Inferior parietal cortex (tissue), 1 donor: Measurements from ENCODE around the gene ATP6V0E1.
"Not testable (repeated sequence)": the region's sequence is repeated elsewhere in the genome, so short reads cannot be mapped to it uniquely, and the experiment has no call there.

Experiments
- DNase-seq: peaks from one replicate; pipeline ENCODE4 v3.0.0-alpha.2; 2016; ENCODE audit errors: extremely low spot score

ATP6V0E1 gene

GRCh38 chr5:173039188-173039587, 55.6 kb downstream of the ATP6V0E1 start:
- DNase-seq = no peak

- DNase-seq = no peak
Observed at GRCh38 chr5:173039964-173040363, 56.4 kb downstream of the ATP6V0E1 start.

GRCh38 chr5:173041881-173042762, 58.6 kb downstream of the ATP6V0E1 start:
- DNase-seq = no peak

- DNase-seq = no peak
Observed at GRCh38 chr5:173042763-173043107, 59.2 kb downstream of the ATP6V0E1 start.

- no peak for DNase-seq
Observed at GRCh38 chr5:173045474-173045873, 61.9 kb downstream of the ATP6V0E1 start.

GRCh38 chr5:173047096-173047837, 63.7 kb downstream of the ATP6V0E1 start:
- not testable (repeated sequence) for DNase-seq

DNA sequence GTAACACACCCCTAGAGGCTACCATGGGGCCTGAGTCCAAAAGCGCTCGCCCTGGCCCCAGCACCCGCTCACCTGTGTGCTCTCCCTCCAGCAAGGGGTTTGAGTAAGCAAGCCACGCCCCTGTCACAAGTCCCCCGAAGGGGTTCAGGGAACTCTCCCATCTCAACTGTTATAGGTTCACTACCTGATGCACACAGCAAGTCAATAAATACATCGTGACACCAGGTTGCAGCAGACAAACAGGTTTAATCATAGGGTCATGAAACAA, 64.2 kb downstream of the ATP6V0E1 start:
- no peak for DNase-seq

DNA sequence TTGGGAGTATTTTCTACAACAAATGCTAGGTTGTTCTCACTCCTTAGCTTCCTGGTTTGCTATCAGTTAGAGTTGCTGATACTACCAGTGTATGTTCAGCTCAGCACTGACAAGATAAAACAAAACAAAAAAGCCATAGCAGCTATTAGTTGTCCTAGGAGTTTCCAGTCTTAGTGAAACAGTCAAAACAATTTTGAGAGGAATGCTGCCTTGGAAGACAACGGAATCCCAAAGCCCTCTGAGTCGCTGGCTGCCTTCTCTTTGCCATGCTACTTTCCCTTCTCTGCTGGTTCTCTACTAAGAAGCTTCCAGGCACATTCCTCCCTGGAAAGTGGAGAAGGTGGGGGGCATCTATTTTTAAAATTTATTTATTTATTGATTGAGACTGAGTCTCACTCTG, 67.2 kb downstream of the ATP6V0E1 start:
- DNase-seq = no peak

DNA sequence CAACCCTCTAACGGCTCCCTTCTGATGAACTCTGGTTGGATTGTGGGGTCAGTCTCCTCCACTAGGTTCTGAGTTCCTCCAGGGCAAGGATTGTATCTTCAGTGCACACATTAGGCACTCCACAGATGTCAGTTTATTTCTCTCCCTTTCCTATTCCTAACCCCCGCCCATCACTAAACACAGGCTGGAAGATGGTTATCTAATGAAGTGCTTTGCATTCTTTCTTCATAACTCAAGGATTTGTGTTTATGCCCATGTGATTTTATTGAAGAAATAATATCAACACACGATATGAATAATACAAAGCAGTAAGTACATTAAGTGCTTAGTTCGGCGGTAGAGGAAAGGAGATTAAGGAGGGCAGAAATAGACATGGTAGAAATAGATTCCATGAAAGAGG, 68.2 kb downstream of the ATP6V0E1 start:
- no peak for DNase-seq

DNA sequence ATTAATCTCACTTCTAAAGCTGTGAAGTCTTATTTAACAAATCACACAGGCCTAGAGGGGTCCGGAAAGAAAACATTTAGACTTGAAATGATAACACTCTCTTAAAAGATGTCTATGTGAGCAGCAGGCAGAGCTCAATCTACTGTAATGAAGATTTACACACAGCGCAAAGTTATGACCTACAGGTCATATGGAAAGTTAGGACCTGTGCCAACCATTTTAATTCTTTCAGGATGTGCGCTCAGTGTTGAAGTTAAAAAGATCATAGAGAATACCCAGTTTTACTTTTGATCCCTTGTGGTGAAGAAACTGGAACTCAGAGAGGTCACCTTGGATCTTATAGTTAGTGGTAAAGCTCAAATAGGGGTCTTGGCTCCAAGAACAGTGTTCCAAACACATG, 69.5 kb downstream of the ATP6V0E1 start:
- no peak for DNase-seq

DNA sequence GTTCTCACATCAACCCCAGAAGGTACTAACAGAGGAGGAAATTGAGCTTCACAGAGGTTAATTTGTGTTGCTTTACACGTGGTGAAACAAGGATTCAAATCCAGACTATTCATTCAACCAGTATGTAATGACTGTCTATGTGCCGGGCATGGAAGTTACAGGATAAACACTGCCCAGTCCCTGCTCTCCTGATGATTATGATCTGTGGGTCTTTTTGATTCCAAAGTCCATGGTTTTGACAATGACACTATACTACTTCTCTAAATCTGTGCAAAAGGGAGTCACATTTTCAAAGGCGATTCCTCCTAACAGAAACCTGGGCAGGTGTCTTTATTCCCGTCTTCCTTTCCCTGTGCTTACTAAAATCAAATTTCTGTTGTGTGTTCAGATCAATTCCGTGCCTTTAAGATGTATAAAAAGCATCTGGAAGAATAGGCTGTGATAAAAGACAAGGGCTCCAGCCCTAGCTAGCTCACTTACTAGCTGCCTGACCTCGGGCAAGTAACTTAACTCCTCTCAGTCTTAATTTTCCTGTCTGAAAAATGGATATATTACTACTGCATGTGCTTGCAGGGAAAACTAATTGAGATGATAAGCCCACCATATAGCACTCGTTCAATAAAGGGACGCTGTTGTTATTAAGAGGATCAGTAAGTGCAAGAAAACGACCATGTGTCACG, 71.6 kb downstream of the ATP6V0E1 start:
- DNase-seq = no peak

GRCh38 chr5:173055722-173055982, 72.1 kb downstream of the ATP6V0E1 start:
- DNase-seq = no peak

GRCh38 chr5:173055983-173056782, 72.6 kb downstream of the ATP6V0E1 start, which contains the start of gene CREBRF:
CREBRF (plus strand) TSS chr5:173056352; CDS start chr5:173080776, 24,424 bp downstream.
- DNase-seq = peak; percentile 96

- no peak for DNase-seq
Observed at GRCh38 chr5:173056783-173057061, 73.2 kb downstream of the ATP6V0E1 start.

DNA sequence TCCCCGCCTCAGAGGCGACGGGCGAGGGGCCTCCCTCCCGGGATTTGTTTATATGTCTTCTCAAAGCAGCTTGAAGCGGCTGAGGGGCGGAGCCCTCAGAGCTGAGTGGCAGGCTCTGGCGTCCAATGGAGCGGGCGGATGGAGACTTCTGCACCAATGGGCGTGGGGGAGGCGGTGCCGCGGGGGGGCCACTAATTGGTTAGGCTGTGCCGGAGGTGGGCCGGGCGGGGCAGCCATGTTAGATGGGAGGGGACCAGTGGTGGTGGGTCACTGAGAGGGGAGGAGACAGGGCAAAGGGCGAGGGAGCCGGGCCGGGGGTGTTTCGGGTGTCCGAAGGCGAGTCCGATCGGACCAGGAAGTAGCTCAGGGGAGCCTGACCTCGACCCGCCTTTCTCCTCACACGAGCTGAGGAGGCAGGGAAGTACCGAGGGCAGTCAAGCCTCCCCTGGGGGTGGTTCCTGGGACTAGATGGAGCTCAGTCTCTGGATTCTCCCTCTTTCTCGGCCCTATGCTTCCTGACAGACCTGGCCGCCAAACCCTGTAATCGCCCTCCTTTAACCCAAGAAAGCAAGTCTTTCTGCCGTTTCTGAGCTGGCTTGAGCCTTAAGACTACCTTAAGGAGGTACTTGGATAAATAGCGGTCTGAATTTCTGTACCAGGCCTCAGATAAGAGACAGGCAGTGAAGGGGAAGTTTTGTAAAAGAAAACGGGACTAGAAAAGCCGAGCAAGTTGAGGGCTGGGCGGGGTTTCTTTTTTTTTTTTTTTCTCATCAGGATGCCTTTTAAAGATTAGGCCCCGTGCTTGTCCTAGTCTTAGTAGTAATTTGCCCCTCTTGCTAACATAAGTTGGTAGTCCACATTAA, 73.7 kb downstream of the ATP6V0E1 start:
- peak; percentile 97 for DNase-seq

DNA sequence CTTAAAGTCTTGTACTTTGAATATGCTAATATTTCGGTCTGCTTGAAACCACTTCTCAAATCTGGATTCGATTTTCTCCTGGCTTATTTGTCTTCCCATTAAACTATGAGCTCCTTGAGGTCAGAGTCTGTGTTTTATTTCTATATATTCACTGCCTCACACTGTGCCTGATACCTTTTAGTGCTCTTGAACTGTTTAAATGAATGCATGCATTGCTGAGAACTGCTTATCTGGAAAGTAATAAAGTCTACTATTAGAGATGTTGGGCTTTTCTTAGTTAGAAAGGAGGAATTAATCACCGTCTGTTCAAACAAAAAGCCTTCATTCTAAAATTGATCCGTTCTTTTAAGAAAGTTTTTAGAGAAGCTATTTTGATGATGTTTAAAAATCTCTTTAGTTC, 78.6 kb downstream of the ATP6V0E1 start:
- no peak for DNase-seq

DNA sequence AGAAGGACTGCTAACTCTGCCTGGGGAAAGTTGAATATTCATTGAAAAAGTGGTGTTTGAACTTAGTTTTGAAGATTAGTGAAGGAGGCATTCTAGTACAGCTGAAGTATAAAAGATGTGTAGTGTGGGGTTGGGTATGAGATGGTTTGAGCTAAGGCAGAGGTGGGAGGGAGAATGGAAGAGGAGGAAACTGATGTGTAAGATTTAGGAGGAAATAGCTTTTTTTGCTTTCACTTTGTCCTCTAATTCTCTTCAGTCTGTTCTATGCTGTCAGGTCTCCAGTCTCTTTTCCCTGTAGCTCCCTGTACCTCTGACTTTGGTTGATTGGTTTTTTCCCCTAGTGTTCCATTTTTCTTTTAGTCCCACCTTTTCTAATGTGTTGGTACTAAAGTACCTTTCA, 81.6 kb downstream of the ATP6V0E1 start:
- DNase-seq = no peak

DNA sequence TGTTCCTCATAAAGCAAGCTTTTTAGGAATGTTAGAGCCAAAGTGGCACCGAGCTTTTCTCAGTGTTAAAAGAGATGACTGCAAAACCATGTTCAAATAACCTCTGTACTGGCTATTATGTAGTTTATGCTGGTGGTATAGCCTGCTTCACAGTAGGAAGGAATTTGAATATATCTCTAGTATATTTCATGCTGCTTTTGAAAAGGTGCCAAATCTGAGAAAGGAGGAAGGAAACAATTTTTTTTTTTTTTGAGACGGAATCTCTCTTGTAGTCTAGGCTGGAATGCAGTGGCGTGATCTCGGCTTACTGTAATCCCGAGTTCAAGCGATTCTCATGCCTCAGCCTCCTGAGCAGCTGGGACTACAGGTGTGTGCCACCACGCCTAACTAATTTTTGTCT, 86.1 kb downstream of the ATP6V0E1 start:
- DNase-seq = no peak

DNA sequence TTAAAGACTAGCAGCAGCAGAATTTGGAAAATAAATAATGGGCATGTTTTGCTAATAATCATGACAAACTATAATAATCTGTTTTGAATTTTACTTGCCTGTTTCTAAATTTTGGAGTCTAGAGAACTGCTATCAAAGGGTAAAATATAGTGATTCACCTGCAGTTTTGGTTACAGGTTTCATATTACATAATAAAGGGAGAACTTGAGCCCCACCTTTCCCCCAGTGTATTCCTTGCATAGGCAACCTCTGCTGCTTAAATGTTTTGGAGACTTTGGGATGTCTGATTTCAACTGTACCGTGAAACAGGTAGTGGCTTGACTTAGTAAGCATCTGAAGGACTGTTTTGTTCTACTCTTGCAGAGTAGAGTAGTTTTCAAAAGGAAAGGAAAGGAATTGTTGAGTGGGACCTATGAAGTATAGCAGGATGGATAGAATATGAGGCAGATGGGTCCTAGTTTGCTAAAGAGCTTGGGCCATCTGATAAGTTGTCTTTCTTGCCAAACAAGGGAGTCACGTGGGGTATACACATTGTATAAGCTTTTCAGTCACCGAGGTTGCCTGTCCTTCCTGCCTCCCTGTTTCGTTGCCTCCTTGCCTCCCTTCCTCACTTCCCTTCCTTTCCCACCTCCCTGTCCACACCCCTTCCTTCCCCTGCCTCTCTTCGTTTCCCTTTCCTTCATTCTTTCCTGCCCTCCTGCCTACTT, 91.7 kb downstream of the ATP6V0E1 start:
- no peak for DNase-seq

DNA sequence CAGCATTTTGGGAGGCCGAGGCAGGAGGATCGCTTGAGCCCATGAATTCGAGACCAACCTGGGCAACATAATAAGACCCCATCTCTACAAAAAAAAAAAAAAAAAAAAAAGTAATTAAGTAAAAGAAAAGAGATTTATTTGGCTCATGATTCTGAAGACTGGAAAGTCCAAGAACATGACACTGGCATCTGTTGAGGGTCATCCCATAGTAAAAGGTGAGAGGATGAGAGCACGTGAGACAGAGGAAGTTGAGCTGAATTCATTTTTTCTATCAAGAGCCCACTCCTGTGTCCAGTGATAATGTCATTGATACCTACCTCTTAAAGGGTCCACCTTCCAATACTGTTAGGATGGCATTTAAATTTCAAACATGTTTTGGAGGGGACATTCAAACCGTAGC, 92.4 kb downstream of the ATP6V0E1 start:
- no peak for DNase-seq

DNA sequence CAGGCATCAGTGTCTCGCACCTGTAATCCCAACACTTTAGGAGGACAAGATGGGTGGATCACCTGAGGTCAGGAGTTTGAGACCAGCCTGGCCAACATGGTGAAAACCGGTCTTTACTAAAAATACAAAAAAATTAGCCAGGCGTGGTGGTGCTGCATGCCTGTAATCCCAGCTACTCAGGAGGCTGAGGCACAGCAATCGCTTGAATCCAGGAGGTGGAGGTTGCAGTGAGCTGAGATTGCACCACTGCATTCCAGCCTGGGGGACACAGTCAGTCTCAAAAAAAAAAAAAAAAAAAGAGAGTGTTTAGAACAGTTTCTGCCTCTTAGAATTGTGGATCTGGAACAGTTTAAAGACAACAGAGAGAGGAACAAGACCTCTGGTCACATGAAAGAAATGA, 92.9 kb downstream of the ATP6V0E1 start:
- DNase-seq = not testable (repeated sequence)
